Activated T-cell treated with anti-CD3 and anti-CD28 coated beads, Interleukin-2, amount 50 U/mL, for 24 hours (primary cell): ENCODE measurements around the gene NUDT14.
A peak's percentile ranks its signal among the peaks of the same experiment; 100 is the strongest.

Source experiments
- DNase-seq: peaks from one replicate; pipeline ENCODE4 v3.0.0-alpha.2; 2020
- H3K27ac Mint-ChIP-seq: 2 replicates; pipeline ENCODE4 v1.8.0; 2020; ENCODE audit warnings: mild to moderate bottlenecking, mixed read lengths
- H3K27me3 Mint-ChIP-seq: 2 replicates; pipeline ENCODE4 v1.8.0; 2020; ENCODE audit warnings: mixed read lengths
- H3K36me3 Mint-ChIP-seq: 2 replicates; pipeline ENCODE4 v1.8.0; 2020; ENCODE audit warnings: low read depth, mixed read lengths
- H3K4me1 Mint-ChIP-seq: 2 replicates; pipeline ENCODE4 v1.8.0; 2020; ENCODE audit warnings: low read depth, mixed read lengths
- H3K4me3 Mint-ChIP-seq: 2 replicates; pipeline ENCODE4 v1.8.0; 2020; ENCODE audit warnings: mild to moderate bottlenecking, moderate library complexity, mixed read lengths
- H3K9me3 Mint-ChIP-seq: 2 replicates; pipeline ENCODE4 v1.8.0; 2020; ENCODE audit warnings: mixed read lengths

NUDT14 gene

GRCh38 chr14:105166571-105167302, 14.4 kb downstream of the NUDT14 start:
- H3K27me3 Mint-ChIP-seq = peaks cover 33% of the 10 kb centered on the region
- H3K4me1 Mint-ChIP-seq = peaks cover 11% of the 10 kb centered on the region
- H3K4me3 Mint-ChIP-seq = peak overlapping the region; percentile 44
- H3K27ac Mint-ChIP-seq = no peak overlapping the region
- H3K9me3 Mint-ChIP-seq = no peaks in the 10 kb centered on the region
- DNase-seq = no peak
- H3K36me3 Mint-ChIP-seq = no peaks in the 10 kb centered on the region

- no peaks in the 10 kb centered on the region for H3K36me3 Mint-ChIP-seq
These were observed 15.2 kb downstream of the NUDT14 start for GRCh38 chr14:105165761-105166485.

GRCh38 chr14:105165134-105165704, 15.9 kb downstream of the NUDT14 start:
- no peak overlapping the region for H3K27ac Mint-ChIP-seq
- H3K9me3 Mint-ChIP-seq = no peaks in the 10 kb centered on the region

More at GRCh38 chr14:105165761-105166485, 15.2 kb downstream of the NUDT14 start:
- Mint-ChIP-seq H3K4me3 (no peak overlapping the region), H3K27me3 (peaks cover 32% of the 10 kb centered on the region), H3K27ac (no peak overlapping the region), H3K9me3 (no peaks in the 10 kb centered on the region), H3K4me1 (peaks cover 11% of the 10 kb centered on the region)
- DNase-seq = no peak

GRCh38 chr14:105163040-105163742, 17.9 kb downstream of the NUDT14 start:
- peaks cover 16% of the 10 kb centered on the region for H3K27me3 Mint-ChIP-seq
- no peak for DNase-seq
- H3K4me3 Mint-ChIP-seq = no peak overlapping the region
- peaks cover 3% of the 10 kb centered on the region for H3K4me1 Mint-ChIP-seq
- no peaks in the 10 kb centered on the region for H3K36me3 Mint-ChIP-seq
- H3K27ac Mint-ChIP-seq = no peak overlapping the region
- H3K9me3 Mint-ChIP-seq = no peaks in the 10 kb centered on the region

More at GRCh38 chr14:105165134-105165704, 15.9 kb downstream of the NUDT14 start:
- no peaks in the 10 kb centered on the region for H3K36me3 Mint-ChIP-seq
- no peak overlapping the region for H3K4me3 Mint-ChIP-seq
- H3K27me3 Mint-ChIP-seq = peaks cover 28% of the 10 kb centered on the region
- DNase-seq = no peak
- peaks cover 9% of the 10 kb centered on the region for H3K4me1 Mint-ChIP-seq

GRCh38 chr14:105162669-105162979, 18.5 kb downstream of the NUDT14 start:
- H3K36me3 Mint-ChIP-seq = no peaks in the 10 kb centered on the region
- no peaks in the 10 kb centered on the region for H3K9me3 Mint-ChIP-seq
- H3K27ac Mint-ChIP-seq = no peak overlapping the region
- H3K27me3 Mint-ChIP-seq = peaks cover 16% of the 10 kb centered on the region
- H3K4me3 Mint-ChIP-seq = no peak overlapping the region
- peaks cover 3% of the 10 kb centered on the region for H3K4me1 Mint-ChIP-seq
- DNase-seq = no peak

GRCh38 chr14:105161964-105162668, 19.0 kb downstream of the NUDT14 start:
- DNase-seq = no peak
- peaks cover 16% of the 10 kb centered on the region for H3K27me3 Mint-ChIP-seq
- H3K4me3 Mint-ChIP-seq = no peak overlapping the region

GRCh38 chr14:105161309-105161708, 19.8 kb downstream of the NUDT14 start:
- peaks cover 8% of the 10 kb centered on the region for H3K27me3 Mint-ChIP-seq
- H3K4me1 Mint-ChIP-seq = no peaks in the 10 kb centered on the region
- no peak overlapping the region for H3K4me3 Mint-ChIP-seq
- DNase-seq = no peak
- no peaks in the 10 kb centered on the region for H3K36me3 Mint-ChIP-seq
- no peaks in the 10 kb centered on the region for H3K9me3 Mint-ChIP-seq
- no peak overlapping the region for H3K27ac Mint-ChIP-seq

More at GRCh38 chr14:105161964-105162668, 19.0 kb downstream of the NUDT14 start:
- Mint-ChIP-seq H3K4me1 (peaks cover 3% of the 10 kb centered on the region), H3K9me3 (no peaks in the 10 kb centered on the region), H3K36me3 (no peaks in the 10 kb centered on the region), H3K27ac (no peak overlapping the region)

- Mint-ChIP-seq H3K27ac (no peak overlapping the region), H3K4me1 (no peaks in the 10 kb centered on the region)
These were observed 20.3 kb downstream of the NUDT14 start for GRCh38 chr14:105160776-105161175.

GRCh38 chr14:105159344-105159743, 21.8 kb downstream of the NUDT14 start:
- H3K27ac Mint-ChIP-seq = no peak overlapping the region
- H3K9me3 Mint-ChIP-seq = no peaks in the 10 kb centered on the region
- H3K27me3 Mint-ChIP-seq = no peaks in the 10 kb centered on the region
- no peak overlapping the region for H3K4me3 Mint-ChIP-seq
- no peaks in the 10 kb centered on the region for H3K4me1 Mint-ChIP-seq
- H3K36me3 Mint-ChIP-seq = no peaks in the 10 kb centered on the region
- no peak for DNase-seq

More at GRCh38 chr14:105160776-105161175, 20.3 kb downstream of the NUDT14 start:
- Mint-ChIP-seq H3K9me3 (no peaks in the 10 kb centered on the region), H3K4me3 (no peak overlapping the region), H3K36me3 (no peaks in the 10 kb centered on the region), H3K27me3 (peaks cover 8% of the 10 kb centered on the region)
- no peak for DNase-seq

- Mint-ChIP-seq H3K4me1 (no peaks in the 10 kb centered on the region), H3K27ac (no peak overlapping the region), H3K36me3 (no peaks in the 10 kb centered on the region), H3K27me3 (no peaks in the 10 kb centered on the region), H3K9me3 (no peaks in the 10 kb centered on the region), H3K4me3 (no peak overlapping the region)
- no peak for DNase-seq
These were observed 22.3 kb downstream of the NUDT14 start for GRCh38 chr14:105158794-105159193.

- Mint-ChIP-seq H3K4me1 (no peaks in the 10 kb centered on the region), H3K4me3 (no peak overlapping the region), H3K27me3 (no peaks in the 10 kb centered on the region), H3K9me3 (no peaks in the 10 kb centered on the region), H3K36me3 (no peaks in the 10 kb centered on the region), H3K27ac (no peak overlapping the region)
- DNase-seq = no peak
These were observed 23.2 kb downstream of the NUDT14 start for GRCh38 chr14:105157872-105158271.

GRCh38 chr14:105156414-105157375, 24.4 kb downstream of the NUDT14 start:
- no peak overlapping the region for H3K4me3 Mint-ChIP-seq
- H3K36me3 Mint-ChIP-seq = no peaks in the 10 kb centered on the region
- H3K27ac Mint-ChIP-seq = no peak overlapping the region
- no peaks in the 10 kb centered on the region for H3K9me3 Mint-ChIP-seq
- no peaks in the 10 kb centered on the region for H3K4me1 Mint-ChIP-seq
- no peak for DNase-seq
- H3K27me3 Mint-ChIP-seq = no peaks in the 10 kb centered on the region

GRCh38 chr14:105155681-105156413, 25.3 kb downstream of the NUDT14 start:
- no peaks in the 10 kb centered on the region for H3K36me3 Mint-ChIP-seq
- no peak overlapping the region for H3K4me3 Mint-ChIP-seq
- H3K4me1 Mint-ChIP-seq = no peaks in the 10 kb centered on the region
- H3K27ac Mint-ChIP-seq = no peak overlapping the region
- H3K27me3 Mint-ChIP-seq = no peaks in the 10 kb centered on the region
- H3K9me3 Mint-ChIP-seq = no peaks in the 10 kb centered on the region
- no peak for DNase-seq
